ENCODE results near the gene KCNC1.

GRCh38 chr11:17748044-17748443, 13.5 kb downstream of the KCNC1 start:
- TF ChIP-seq POLR2A (IDR thresholded peaks at IDR 0.05) (no peak), EP300 (IDR thresholded peaks at IDR 0.05; ENCODE audit: low read depth) (no peak)
